Hepatocyte (in vitro differentiated cells): ENCODE results near the gene GIPC2.
"Not testable (repeated sequence)": the region's sequence is repeated elsewhere in the genome, so short reads cannot be mapped to it uniquely, and the experiment has no call there.

Experiments used
- EZH2 ChIP-seq: fragments of 200-600 bp; sonication (generic); IDR thresholded peaks from 2 replicates; pipeline ENCODE4 v1.6.1; 2016; ENCODE audit warnings: antibody characterized with exemption, mild to moderate bottlenecking, borderline replicate concordance
- TF ChIP-seq, protein P1 (sequence below): fragments of 200-600 bp; sonication (generic); IDR thresholded peaks from 2 replicates; pipeline ENCODE4 v1.5.1; 2016; ENCODE audit warnings: antibody characterized with exemption, mild to moderate bottlenecking; ENCODE audit not compliant: poor library complexity

- not testable (repeated sequence) for TF ChIP-seq EZH2
- TF ChIP-seq, protein P1, sequence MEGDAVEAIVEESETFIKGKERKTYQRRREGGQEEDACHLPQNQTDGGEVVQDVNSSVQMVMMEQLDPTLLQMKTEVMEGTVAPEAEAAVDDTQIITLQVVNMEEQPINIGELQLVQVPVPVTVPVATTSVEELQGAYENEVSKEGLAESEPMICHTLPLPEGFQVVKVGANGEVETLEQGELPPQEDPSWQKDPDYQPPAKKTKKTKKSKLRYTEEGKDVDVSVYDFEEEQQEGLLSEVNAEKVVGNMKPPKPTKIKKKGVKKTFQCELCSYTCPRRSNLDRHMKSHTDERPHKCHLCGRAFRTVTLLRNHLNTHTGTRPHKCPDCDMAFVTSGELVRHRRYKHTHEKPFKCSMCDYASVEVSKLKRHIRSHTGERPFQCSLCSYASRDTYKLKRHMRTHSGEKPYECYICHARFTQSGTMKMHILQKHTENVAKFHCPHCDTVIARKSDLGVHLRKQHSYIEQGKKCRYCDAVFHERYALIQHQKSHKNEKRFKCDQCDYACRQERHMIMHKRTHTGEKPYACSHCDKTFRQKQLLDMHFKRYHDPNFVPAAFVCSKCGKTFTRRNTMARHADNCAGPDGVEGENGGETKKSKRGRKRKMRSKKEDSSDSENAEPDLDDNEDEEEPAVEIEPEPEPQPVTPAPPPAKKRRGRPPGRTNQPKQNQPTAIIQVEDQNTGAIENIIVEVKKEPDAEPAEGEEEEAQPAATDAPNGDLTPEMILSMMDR = not testable (repeated sequence)
These were observed 24.6 kb upstream of the GIPC2 start for GRCh38 chr1:78021134-78021533.
